GM12875 (cell line): ENCODE results near the gene NFIA.

Source experiments
- H3K4me3 ChIP-seq: one replicate; pipeline ENCODE4 v1.5.1; 2011; ENCODE audit warnings: low read depth, low read length, control low read depth
- CTCF ChIP-seq: IDR thresholded peaks from 2 replicates; pipeline ENCODE4 v1.5.1; 2011; ENCODE audit warnings: low read depth, mild to moderate bottlenecking, control low read depth, inconsistent platforms, low read length, moderate library complexity, borderline replicate concordance; ENCODE audit not compliant: insufficient read depth

The NFIA gene

GRCh38 chr1:61498342-61498741 is 416.0 kb downstream of the NFIA start:
- TF ChIP-seq CTCF: no peak
- H3K4me3 ChIP-seq: no peak overlapping the region

- no peak overlapping the region for H3K4me3 ChIP-seq
- TF ChIP-seq CTCF: no peak
Measured at GRCh38 chr1:61501971-61502916, 419.9 kb downstream of the NFIA start.

GRCh38 chr1:61504305-61504704 is 421.9 kb downstream of the NFIA start:
- TF ChIP-seq CTCF: no peak
- H3K4me3 ChIP-seq: no peak overlapping the region

- no peak overlapping the region for H3K4me3 ChIP-seq
Measured at GRCh38 chr1:61504852-61505390, 422.6 kb downstream of the NFIA start.

GRCh38 chr1:61506236-61506635 is 423.9 kb downstream of the NFIA start:
- no peak for TF ChIP-seq CTCF
- H3K4me3 ChIP-seq: no peak overlapping the region

More at GRCh38 chr1:61504852-61505390, 422.6 kb downstream of the NFIA start:
- no peak for TF ChIP-seq CTCF

- H3K4me3 ChIP-seq: no peak overlapping the region
- no peak for TF ChIP-seq CTCF
Measured at GRCh38 chr1:61506944-61507500, 424.7 kb downstream of the NFIA start.
